Activated CD4-positive, alpha-beta T cell treated with anti-CD3 and anti-CD28 coated beads for 36 hours (primary cell): ENCODE measurements around the gene USP8. TPM values are rescaled to one million over a fixed set of nuclear protein-coding genes. Genes with fewer than 3 reads are reported as not detected.
A peak's percentile ranks its signal among the peaks of the same experiment; 100 is the strongest.
"Not testable (repeated sequence)": the region's sequence is repeated elsewhere in the genome, so short reads cannot be mapped to it uniquely, and the experiment has no call there.

Experiments
- ATAC-seq: fragments of 200-7000 bp; cut with Tn5 transposase; one replicate; pipeline ENCODE4 v1.10.0; 2021; ENCODE audit warnings: mild to moderate bottlenecking, moderate library complexity
- CTCF ChIA-PET: fragments of 350-600 bp; sonication (Branson Sonifier 250); formaldehyde crosslinking; loops from one replicate; lab custom pipeline; 2021; ENCODE audit warnings: antibody characterized with exemption; lab: Charles Lee
- POLR2A ChIA-PET: fragments of 350-600 bp; sonication (Branson Sonifier 250); formaldehyde crosslinking; loops from one replicate; lab custom pipeline; 2021; ENCODE audit warnings: antibody characterized with exemption, inconsistent platforms; lab: Charles Lee
- DNase-seq: peaks from one replicate; pipeline ENCODE4 v3.0.0-alpha.2; 2020
- H3K27ac Mint-ChIP-seq: one replicate; pipeline ENCODE4 v1.8.0; 2021; ENCODE audit warnings: mixed read lengths
- H3K27me3 Mint-ChIP-seq: one replicate; pipeline ENCODE4 v1.8.0; 2021; ENCODE audit warnings: mixed read lengths
- H3K36me3 Mint-ChIP-seq: one replicate; pipeline ENCODE4 v1.8.0; 2021; ENCODE audit warnings: low read depth, mixed read lengths
- H3K4me1 Mint-ChIP-seq: one replicate; pipeline ENCODE4 v1.8.0; 2021; ENCODE audit warnings: mixed read lengths
- H3K4me3 Mint-ChIP-seq: one replicate; pipeline ENCODE4 v1.8.0; 2021; ENCODE audit warnings: mild to moderate bottlenecking, moderate library complexity, mixed read lengths
- H3K9me3 Mint-ChIP-seq: one replicate; pipeline ENCODE4 v1.8.0; 2021; ENCODE audit warnings: low read depth, mixed read lengths
- intact Hi-C, 2 experiments: fragments of 100-400 bp; cut with DNase I in 1 of 2; cut with micrococcal nuclease in 1 of 2; formaldehyde crosslinking; loops; one replicate each; pipeline versions ENCODE4 v1.14.2 to v1.15.1; 2022 to 2024; cut with DNase I, micrococcal nuclease
- total RNA-seq, 2 experiments: library from RNA; stranded (reverse); gene quantifications; one replicate each; pipeline ENCODE4 v1.2.3, GENCODE V29; 2021

USP8 gene
- total RNA-seq: 10 to 100 TPM; 39.8 to 45.3 TPM

DNA sequence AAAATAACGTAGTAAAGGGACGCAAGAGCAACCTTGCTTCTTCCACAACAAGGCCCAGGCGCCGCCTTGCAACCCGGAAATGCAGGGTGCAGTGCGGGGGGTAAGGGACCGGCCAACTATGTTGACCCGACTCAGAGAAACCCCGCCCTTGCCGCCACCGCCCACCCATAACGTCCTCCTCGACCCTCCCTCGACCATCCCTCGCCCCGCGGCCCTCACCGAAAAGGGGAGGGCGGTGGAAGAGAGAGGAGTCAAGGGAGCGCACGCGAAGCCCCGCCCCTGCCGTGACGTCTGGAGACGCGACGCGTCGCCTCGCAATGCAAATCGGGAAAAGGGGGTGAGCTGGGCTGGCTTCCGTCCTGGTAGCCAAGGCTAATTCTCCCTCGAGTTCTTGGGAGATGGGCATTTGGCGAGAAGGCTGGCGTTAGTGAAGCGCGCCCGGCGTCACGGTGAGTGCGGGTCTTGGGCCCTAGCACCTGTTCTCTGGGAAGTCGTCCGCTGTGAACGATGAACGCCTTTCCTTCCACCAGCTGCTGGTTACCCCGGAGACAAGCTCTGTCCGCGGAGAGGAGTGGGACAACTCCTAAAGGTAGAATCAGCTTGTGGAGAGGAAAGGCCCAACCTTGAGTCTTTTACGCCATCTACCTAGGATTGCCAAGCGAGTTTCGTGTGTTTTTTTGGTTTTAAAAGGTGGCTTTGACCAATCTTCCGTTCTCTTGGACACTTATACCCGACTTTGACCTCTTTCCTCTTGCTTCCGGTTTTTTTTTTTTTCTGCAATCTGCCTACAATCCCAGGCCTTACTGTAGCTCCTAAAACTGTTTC lies at the start of gene USP8:
TSS of gene USP8 (plus strand) at position 340 of the 825 bp plus-strand sequence. CDS start 14,669 bp downstream, outside the sequence.
- no peaks in the 10 kb centered on the region for H3K27me3 Mint-ChIP-seq
- DNase-seq (peak; percentile 97), ATAC-seq (peak; percentile 98)
- CTCF ChIA-PET: interaction anchor here (0.5 to 1.4 kb wide), 8 partner anchors 14 to 205 kb away, joined by 3 to 4 read pairs (median 3); no protein-coding TSS in a partner anchor
- peaks cover 32% of the 10 kb centered on the region for H3K4me1 Mint-ChIP-seq
- POLR2A ChIA-PET: interaction anchor here (0.8 to 2.3 kb wide), 6 partner anchors 48 to 124 kb away, joined by 3 to 19 read pairs (median 4); partner anchors contain the start of gene GABPB1
- H3K36me3 Mint-ChIP-seq: peaks cover 4% of the 10 kb centered on the region
- no peaks in the 10 kb centered on the region for H3K9me3 Mint-ChIP-seq
- peak within 1 kb of the TSS; percentile 92 for H3K27ac Mint-ChIP-seq
- H3K4me3 Mint-ChIP-seq: peak within 1 kb of the TSS; percentile 88
- intact Hi-C loops: loop anchor here (1.0 to 10.0 kb wide), 12 partner anchors 46 to 1613 kb away; partner anchors contain the start of genes TRPM7 (in 2 of the 2), AP4E1 (in 1 of the 2), CEP152 (in 1 of the 2) and COPS2 (in 1 of the 2)

DNA sequence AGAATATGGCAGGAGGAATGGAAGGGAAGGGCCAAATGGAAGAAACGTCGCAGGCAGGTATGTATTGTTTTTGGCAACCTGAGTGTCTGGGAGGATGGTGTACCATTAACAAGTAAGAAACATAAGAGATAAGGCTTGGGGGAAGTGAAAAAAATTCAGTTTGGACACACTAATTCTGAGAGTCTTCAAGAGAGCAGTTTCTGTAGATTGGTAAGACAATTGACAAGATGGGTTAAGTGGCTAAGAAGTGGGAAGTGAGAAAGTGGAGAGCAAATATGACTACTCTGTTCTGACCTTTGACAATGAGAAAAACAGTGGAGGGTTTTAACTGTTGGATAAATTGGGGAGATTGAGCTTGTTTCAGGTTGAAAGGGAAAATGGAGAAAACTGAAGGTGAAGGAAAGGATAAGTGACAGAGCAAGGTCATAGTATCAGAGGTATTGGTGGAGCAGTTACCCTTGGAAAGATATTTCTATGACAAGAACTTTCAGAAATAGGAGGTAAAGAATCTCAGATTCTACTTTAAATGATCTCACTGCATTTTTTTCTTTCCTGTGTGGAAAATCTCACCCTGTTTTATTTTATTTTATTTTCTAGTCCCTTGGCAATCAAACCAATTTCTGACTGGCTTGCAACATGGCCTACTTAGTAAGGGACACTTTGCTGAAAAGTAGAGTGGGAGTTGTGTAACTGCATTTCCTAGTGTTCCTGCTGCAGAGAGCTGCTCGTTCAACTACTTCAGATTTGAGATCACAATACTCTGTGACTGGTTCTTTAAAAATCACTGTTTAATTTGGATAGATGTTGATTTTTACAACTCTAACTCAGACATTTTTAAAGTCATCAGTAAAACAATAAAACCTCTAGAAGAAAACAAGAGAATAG lies 46.1 kb upstream of the USP8 start:
- Mint-ChIP-seq H3K27me3 (no peaks in the 10 kb centered on the region), H3K9me3 (no peaks in the 10 kb centered on the region), H3K27ac (peak overlapping the region; percentile 77), H3K4me3 (no peak overlapping the region), H3K4me1 (peaks cover 19% of the 10 kb centered on the region), H3K36me3 (no peaks in the 10 kb centered on the region)
- no peak for DNase-seq
- POLR2A ChIA-PET: interaction anchor here (0.5 to 1.9 kb wide), 6 partner anchors 17 to 673 kb away, joined by 3 to 8 read pairs (median 4); partner anchors contain the start of gene GABPB1
- intact Hi-C loops: loop anchor here (1.0 kb wide), 4 partner anchors 23 to 243 kb away; partner anchors contain the start of genes USP8 (in 2 of the 2) and GABPB1 (in 1 of the 2)
- CTCF ChIA-PET: interaction anchor here (0.8 to 1.5 kb wide), 2 partner anchors 22 to 43 kb away, joined by 3 to 5 read pairs; no protein-coding TSS in a partner anchor
- peak; percentile 96 for ATAC-seq

DNA sequence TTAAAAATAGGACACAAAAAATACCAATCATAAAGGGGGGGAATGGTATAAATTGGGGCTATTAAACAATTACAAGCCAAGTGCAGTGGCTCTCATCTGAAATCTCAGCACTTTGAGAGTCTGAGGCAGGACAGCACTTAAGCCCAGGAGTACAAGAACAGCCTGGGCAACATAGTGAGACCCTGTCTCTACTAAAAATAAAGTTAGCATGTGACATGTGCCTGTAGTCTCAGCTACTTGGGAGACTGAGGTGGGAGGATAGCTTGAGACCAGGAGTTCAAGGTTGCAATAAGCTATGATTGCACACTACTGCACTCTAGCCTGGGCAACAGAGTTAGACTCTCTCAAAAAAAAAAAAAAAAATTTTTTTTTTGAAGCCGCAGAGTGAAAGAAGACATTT lies 45.4 kb upstream of the USP8 start:
- Mint-ChIP-seq H3K9me3 (no peaks in the 10 kb centered on the region), H3K36me3 (no peaks in the 10 kb centered on the region), H3K27me3 (no peaks in the 10 kb centered on the region), H3K4me3 (no peak overlapping the region), H3K27ac (peak overlapping the region; percentile 77), H3K4me1 (peaks cover 19% of the 10 kb centered on the region)
- no peak for ATAC-seq
- intact Hi-C loops: loop anchor here (1.0 kb wide), 4 partner anchors 23 to 243 kb away; partner anchors contain the start of genes USP8 (in 2 of the 2) and GABPB1 (in 1 of the 2)
- no peak for DNase-seq
- ChIA-PET CTCF (interaction anchor here (0.6 kb wide), 1 partner anchor 349 kb away, joined by 3 read pairs; no protein-coding TSS in a partner anchor), POLR2A (interaction anchor here (1.4 to 1.9 kb wide), 2 partner anchors 24 to 25 kb away, joined by 7 to 8 read pairs; partner anchors contain the start of gene GABPB1)

DNA sequence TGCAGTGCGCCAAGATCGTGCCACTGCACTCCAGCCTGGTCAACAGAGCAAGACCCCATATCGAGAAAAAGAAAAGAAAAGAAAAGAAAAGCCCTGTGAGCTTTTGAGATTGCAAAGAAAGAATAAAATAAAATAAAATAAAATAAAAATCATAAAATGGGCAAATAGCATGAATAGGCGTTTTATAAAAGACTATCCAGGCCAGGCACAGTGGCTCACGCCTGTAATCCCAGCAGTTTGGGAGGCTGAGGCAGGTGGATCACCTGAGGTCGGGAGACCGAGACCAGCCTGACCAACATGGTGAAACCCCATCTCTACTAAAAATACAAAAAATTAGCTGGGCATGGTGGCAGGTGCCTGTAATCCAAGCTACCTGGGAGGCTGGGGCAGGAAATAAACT lies 44.8 kb upstream of the USP8 start:
- ATAC-seq, intact Hi-C loops, H3K4me3 Mint-ChIP-seq, H3K27me3 Mint-ChIP-seq, H3K36me3 Mint-ChIP-seq, H3K9me3 Mint-ChIP-seq, DNase-seq, H3K27ac Mint-ChIP-seq: not testable (repeated sequence)
- CTCF ChIA-PET: interaction anchor here (0.6 kb wide), 2 partner anchors 42 to 348 kb away, joined by 3 to 5 read pairs; no protein-coding TSS in a partner anchor
- POLR2A ChIA-PET: interaction anchor here (1.9 kb wide), 1 partner anchor 24 kb away, joined by 8 read pairs; the partner anchor contains the start of gene GABPB1
- H3K4me1 Mint-ChIP-seq: peaks cover 19% of the 10 kb centered on the region

DNA sequence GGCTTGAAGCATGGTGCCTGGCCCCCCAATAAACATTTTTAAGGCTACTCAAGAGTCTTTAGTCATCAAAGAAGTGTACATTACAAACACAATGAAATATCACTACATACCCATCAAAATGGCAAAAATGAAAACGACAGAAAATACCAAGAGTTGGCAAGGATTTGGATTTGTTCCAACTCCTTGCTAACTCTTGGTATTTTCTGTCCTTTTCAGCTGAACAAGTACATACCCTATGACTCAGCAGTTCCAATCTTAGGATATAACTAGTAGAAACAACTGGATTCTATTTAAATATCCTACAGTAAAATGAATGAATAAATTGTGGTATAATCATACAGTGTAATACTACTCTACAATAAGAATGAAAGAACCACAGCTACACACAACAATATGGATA lies 44.1 kb upstream of the USP8 start:
- Mint-ChIP-seq H3K27me3 (no peaks in the 10 kb centered on the region), H3K9me3 (no peaks in the 10 kb centered on the region), H3K4me3 (no peak overlapping the region), H3K27ac (no peak overlapping the region), H3K4me1 (peaks cover 19% of the 10 kb centered on the region), H3K36me3 (no peaks in the 10 kb centered on the region)
- ATAC-seq (no peak), DNase-seq (no peak)
- ChIA-PET CTCF (interaction anchor here (0.6 kb wide), 1 partner anchor 42 kb away, joined by 5 read pairs; no protein-coding TSS in a partner anchor), POLR2A (no interaction called here)
- intact Hi-C loops: no loop called here

DNA sequence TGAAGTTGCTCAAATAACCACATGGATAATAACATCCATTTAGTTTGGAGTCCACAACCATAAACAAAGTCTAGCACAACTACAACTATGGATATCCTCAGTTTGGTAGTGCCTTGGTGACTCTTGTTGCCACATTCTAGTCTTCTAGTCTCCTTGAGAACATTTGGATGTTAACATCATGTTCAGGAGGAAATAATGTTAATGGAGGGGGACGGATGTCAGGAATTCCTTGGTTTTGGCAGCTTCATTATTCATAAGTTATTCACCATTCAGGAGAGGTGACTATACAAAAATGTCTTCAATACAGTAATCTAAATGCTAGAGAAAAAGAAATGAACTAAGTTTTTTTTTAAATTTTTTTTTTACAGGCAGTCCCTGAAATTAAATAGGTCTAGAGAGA lies 42.8 kb upstream of the USP8 start:
- intact Hi-C loops: no loop called here
- no peaks in the 10 kb centered on the region for H3K27me3 Mint-ChIP-seq
- no peaks in the 10 kb centered on the region for H3K36me3 Mint-ChIP-seq
- H3K27ac Mint-ChIP-seq: no peak overlapping the region
- CTCF ChIA-PET: no interaction called here
- no peak for ATAC-seq
- POLR2A ChIA-PET: no interaction called here
- H3K4me1 Mint-ChIP-seq: peaks cover 19% of the 10 kb centered on the region
- DNase-seq: no peak
- H3K4me3 Mint-ChIP-seq: no peak overlapping the region
- H3K9me3 Mint-ChIP-seq: no peaks in the 10 kb centered on the region

DNA sequence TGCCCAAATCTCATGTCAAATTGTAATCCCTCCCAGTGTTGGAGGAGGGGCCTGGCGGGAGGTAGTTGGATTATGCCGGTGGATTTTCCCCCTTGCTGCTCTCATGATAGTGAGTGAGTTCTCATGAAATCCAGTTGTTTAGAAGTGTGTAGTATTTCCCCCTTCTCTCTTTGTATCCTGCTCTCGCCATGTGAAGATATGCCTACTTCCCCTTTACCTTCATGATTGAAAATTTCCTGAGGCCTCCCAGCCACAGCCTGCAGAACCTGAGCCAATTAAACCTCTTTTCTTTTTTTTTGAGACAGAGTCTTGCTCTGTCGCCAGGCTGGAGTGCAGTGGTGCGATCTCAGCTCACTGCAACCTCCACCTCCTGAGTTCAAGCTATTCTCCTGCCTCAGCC lies 41.8 kb upstream of the USP8 start:
- DNase-seq, ATAC-seq, H3K27me3 Mint-ChIP-seq, H3K27ac Mint-ChIP-seq, CTCF ChIA-PET, H3K4me3 Mint-ChIP-seq, H3K9me3 Mint-ChIP-seq, H3K36me3 Mint-ChIP-seq, POLR2A ChIA-PET, intact Hi-C loops: not testable (repeated sequence)
- H3K4me1 Mint-ChIP-seq: peaks cover 15% of the 10 kb centered on the region

DNA sequence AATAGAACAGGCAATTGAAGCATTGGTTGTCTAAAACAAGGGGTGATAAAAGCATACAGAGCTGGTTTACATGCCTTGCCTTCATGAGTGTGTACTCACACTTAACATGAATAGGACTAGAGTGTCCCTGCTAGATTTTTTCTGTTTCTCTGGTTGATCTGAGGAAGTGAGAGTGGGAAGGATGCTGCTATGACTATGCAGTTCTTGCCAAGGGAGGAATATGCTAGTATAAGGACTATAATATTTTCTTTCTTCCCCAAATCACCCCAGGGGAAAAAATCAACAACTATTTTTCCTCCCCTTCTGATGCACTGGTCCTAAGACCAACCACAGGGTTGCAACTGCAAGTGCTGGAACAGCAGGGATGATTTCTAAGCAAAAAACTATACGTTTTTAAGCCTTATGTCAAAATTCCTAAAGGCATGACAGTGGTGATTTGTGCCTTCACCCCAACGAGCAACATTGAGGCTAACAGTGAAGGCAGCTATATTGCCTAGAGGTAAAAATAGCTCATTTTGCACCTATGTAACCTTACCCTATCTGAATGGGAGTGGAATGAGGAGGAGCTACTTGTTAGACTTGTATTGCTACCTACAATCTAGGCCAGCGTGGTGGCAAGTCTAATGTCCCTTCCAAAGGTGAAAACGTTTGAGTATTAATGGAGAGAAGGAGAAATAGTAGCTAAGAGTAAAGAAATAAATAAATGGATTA lies 33.5 kb upstream of the USP8 start:
- intact Hi-C loops: no loop called here
- H3K36me3 Mint-ChIP-seq: no peaks in the 10 kb centered on the region
- CTCF ChIA-PET: no interaction called here
- ATAC-seq: no peak
- no peaks in the 10 kb centered on the region for H3K4me1 Mint-ChIP-seq
- POLR2A ChIA-PET: no interaction called here
- H3K4me3 Mint-ChIP-seq: no peak overlapping the region
- DNase-seq: no peak
- H3K9me3 Mint-ChIP-seq: no peaks in the 10 kb centered on the region
- no peaks in the 10 kb centered on the region for H3K27me3 Mint-ChIP-seq
- no peak overlapping the region for H3K27ac Mint-ChIP-seq

DNA sequence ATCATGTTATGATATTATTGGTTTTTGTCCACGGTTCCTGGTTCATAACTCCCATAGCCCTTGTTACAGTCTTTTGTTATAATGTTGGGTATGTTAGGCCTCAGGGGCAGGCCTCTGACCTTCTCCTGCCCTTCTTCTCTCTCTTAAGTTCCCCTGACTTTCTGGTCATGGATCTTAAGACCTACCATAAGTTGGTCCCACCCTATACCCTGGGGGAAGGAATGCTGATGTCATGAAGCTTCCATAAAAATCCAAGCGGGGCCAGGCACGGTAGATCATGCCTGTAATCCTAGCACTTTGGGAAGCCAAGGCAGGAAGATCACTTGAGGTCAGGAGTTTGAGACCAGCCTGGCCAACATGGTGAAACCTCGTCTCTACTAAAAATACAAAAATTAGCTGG lies 32.6 kb upstream of the USP8 start:
- H3K4me1 Mint-ChIP-seq, intact Hi-C loops, POLR2A ChIA-PET, H3K36me3 Mint-ChIP-seq, H3K4me3 Mint-ChIP-seq, H3K27me3 Mint-ChIP-seq, H3K9me3 Mint-ChIP-seq, CTCF ChIA-PET, DNase-seq, ATAC-seq, H3K27ac Mint-ChIP-seq: not testable (repeated sequence)

DNA sequence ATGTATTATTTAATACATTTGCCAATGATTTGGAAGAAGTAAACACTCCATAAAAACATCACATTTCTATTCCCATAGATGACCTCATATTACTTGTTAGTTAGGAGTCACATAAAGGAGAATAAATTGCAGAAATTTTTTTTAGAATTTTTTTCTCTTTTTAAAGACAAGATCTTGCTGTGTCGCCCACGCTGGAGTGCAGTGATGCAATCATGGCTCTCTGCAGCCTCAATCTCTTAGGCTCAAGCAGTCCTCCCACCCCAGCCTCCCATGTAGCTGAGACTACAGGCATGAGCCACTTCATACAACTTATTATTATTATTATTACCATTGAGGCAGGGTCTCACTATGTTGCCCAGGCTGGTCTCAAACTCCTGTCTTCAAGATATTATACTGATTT lies 12.3 kb upstream of the USP8 start:
- H3K36me3 Mint-ChIP-seq: no peaks in the 10 kb centered on the region
- ChIA-PET CTCF (no interaction called here), POLR2A (no interaction called here)
- H3K4me3 Mint-ChIP-seq: no peak overlapping the region
- no peaks in the 10 kb centered on the region for H3K4me1 Mint-ChIP-seq
- no peaks in the 10 kb centered on the region for H3K27me3 Mint-ChIP-seq
- H3K27ac Mint-ChIP-seq: no peak overlapping the region
- no peak for DNase-seq
- H3K9me3 Mint-ChIP-seq: peaks cover 1% of the 10 kb centered on the region
- intact Hi-C loops: no loop called here
- ATAC-seq: no peak
